Panc1 (cell line): ENCODE measurements around the gene SRRM4. TPM values are rescaled to one million over a fixed set of nuclear protein-coding genes. Genes with fewer than 3 reads are reported as not detected.

ENCODE experiments used
- ATAC-seq: fragments of 200-7000 bp; cut with Tn5 transposase; 2 replicates; pipeline ENCODE4 v1.9.1; 2020; ENCODE audit warnings: mild to moderate bottlenecking, moderate library complexity
- BruUV-seq: library from RNA; stranded (reverse); fragments of 400-500 nt; replicated peaks from 2 replicates; lab custom pipeline; 2021; lab: Mats Ljungman, UMichigan
- CTCF ChIA-PET: fragments of 300-600 bp; sonication (Branson Sonifier 250); formaldehyde crosslinking; loops from one replicate; lab custom pipeline; 2022; ENCODE audit warnings: antibody characterized with exemption; lab: Charles Lee
- POLR2A ChIA-PET: fragments of 300-600 bp; sonication (Branson Sonifier 250); formaldehyde crosslinking; loops from one replicate; lab custom pipeline; 2022; ENCODE audit warnings: antibody characterized with exemption; lab: Charles Lee
- DNase-seq: peaks from one replicate; pipeline ENCODE4 v3.0.0-alpha.2; 2010; ENCODE audit warnings: low read depth, low spot score
- H3K27ac ChIP-seq: 2 replicates; pipeline ENCODE4 v1.5.1; 2011; ENCODE audit warnings: mild to moderate bottlenecking, low read length, inconsistent platforms
- H3K27me3 ChIP-seq: fragments of 200-500 bp; sonication (Bioruptor generic); 2 replicates; pipeline ENCODE4 v1.6.0; 2014; ENCODE audit warnings: low read length, inconsistent platforms; ENCODE audit not compliant: control insufficient read depth, insufficient read depth
- H3K36me3 ChIP-seq: fragments of 200-500 bp; sonication (Bioruptor generic); 2 replicates; pipeline ENCODE4 v1.5.1; 2014; ENCODE audit warnings: inconsistent platforms, mild to moderate bottlenecking, low read length, moderate library complexity; ENCODE audit not compliant: control insufficient read depth, insufficient read depth
- H3K4me1 ChIP-seq: 2 replicates; pipeline ENCODE4 v1.5.1; 2011; ENCODE audit warnings: inconsistent platforms, mild to moderate bottlenecking, low read length, moderate library complexity; ENCODE audit not compliant: control insufficient read depth, insufficient read depth
- H3K4me3 ChIP-seq, 2 experiments: 2 replicates each; pipeline ENCODE4 v1.5.1; 2011 to 2012; ENCODE audit warnings: low read depth in 2 of 2, low read length in 2 of 2, mild to moderate bottlenecking in 2 of 2, inconsistent platforms in 1 of 2, moderate library complexity in 1 of 2
- H3K9me3 ChIP-seq: fragments of 200-500 bp; sonication (Bioruptor generic); 2 replicates; pipeline ENCODE4 v1.5.1; 2014; ENCODE audit warnings: low read depth, mild to moderate bottlenecking, inconsistent platforms, low read length, moderate library complexity; ENCODE audit not compliant: control insufficient read depth, insufficient read depth
- CTCF ChIP-seq: fragments of 450-650 bp; IDR thresholded peaks from 2 replicates; pipeline ENCODE4 v1.5.1; 2017; ENCODE audit warnings: mild to moderate bottlenecking
- POLR2AphosphoS5 ChIP-seq: IDR thresholded peaks from 2 replicates; pipeline ENCODE4 v1.6.1; 2012; ENCODE audit warnings: mild to moderate bottlenecking, low read depth, low read length, moderate library complexity
- REST ChIP-seq, 2 experiments: IDR thresholded peaks; 2 replicates each; pipeline ENCODE4 v1.6.1; 2011 to 2012; ENCODE audit warnings: low read depth in 2 of 2, control low read depth in 1 of 2, low read length in 1 of 2, mild to moderate bottlenecking in 1 of 2, moderate library complexity in 1 of 2; ENCODE audit not compliant: insufficient read depth in 1 of 2
- SIN3A ChIP-seq: IDR thresholded peaks from 2 replicates; pipeline ENCODE4 v1.6.1; 2012; ENCODE audit warnings: low read depth, mild to moderate bottlenecking, low read length, moderate library complexity, borderline replicate concordance; ENCODE audit not compliant: insufficient read depth
- TCF7L2 ChIP-seq: IDR thresholded peaks from 2 replicates; pipeline ENCODE4 v1.6.1; 2011; ENCODE audit warnings: mild to moderate bottlenecking, low read depth, low read length, inconsistent platforms
- in situ Hi-C: cut with HindIII; loops from 2 replicates; pipeline ENCODE4 v1.10.0; 2016; ENCODE audit warnings: low sequenced_read_pairs, low pct_unique_long_range_greater_than_20kb
- intact Hi-C: fragments of 100-400 bp; cut with micrococcal nuclease; formaldehyde crosslinking; loops from one replicate; pipeline ENCODE4 v1.10.0; 2022; ENCODE audit not compliant: unreplicated experiment
- total RNA-seq: library from RNA; stranded (reverse); gene quantifications from one replicate; pipeline ENCODE4 v1.2.1, GENCODE V29; 2021; ENCODE audit not compliant: unreplicated experiment

Gene SRRM4
- total RNA-seq, 1 experiment from 2014 or later, result not detected

DNA sequence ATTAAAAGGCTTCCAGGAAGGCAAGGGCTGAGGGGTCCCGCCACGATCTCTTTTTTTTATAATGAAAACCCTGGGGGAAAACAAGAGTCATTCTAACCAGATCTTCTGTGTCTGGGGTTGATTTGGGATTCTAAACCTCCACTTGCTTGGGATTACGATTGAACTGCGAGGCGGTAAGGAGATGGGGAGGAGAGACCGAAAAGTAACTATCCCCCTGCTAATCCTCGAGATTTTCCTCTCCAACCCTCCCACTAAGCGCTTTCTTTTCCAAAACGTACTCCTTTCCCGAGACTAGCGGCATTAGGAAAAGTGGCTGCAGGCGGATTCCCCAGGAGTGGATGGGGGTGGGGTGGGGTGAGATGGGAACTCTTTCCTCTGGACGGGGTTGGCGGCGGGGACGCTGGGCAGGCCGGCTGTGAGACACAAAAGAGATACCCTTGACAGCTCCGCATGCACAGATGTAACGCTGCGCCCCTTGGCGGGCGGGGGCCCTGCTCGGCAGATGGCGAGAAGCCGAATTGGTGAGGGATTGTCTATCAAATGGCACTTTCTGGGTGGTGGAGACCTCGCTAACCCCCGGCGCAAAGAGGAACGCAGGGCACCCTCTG, 830 bp upstream of the SRRM4 start:
- H3K27ac ChIP-seq, result no peak overlapping the region
- ChIA-PET CTCF (no interaction called here), POLR2A (no interaction called here)
- no peaks in the 10 kb centered on the region; the same call in 1 of the 2 replicates for H3K27me3 ChIP-seq
- H3K36me3 ChIP-seq, result no peaks in the 10 kb centered on the region
- ATAC-seq, result no peak
- DNase-seq, result no peak
- TF ChIP-seq REST (IDR thresholded peaks at IDR 0.05; ENCODE audit: insufficient read depth in 1 of 2, low read depth in 2 of 2, low read length in 1 of 2), result no peak
- TF ChIP-seq SIN3A, result no peak
- TF ChIP-seq CTCF, result no peak
- no peak for TF ChIP-seq TCF7L2
- no peak for TF ChIP-seq POLR2AphosphoS5
- H3K4me3 ChIP-seq, result no peak overlapping the region
- in situ Hi-C loops, result no loop called here
- no peaks in the 10 kb centered on the region for H3K9me3 ChIP-seq
- BruUV-seq, result no TSS peak
- intact Hi-C loops, result no loop called here
- H3K4me1 ChIP-seq, result no peaks in the 10 kb centered on the region

DNA sequence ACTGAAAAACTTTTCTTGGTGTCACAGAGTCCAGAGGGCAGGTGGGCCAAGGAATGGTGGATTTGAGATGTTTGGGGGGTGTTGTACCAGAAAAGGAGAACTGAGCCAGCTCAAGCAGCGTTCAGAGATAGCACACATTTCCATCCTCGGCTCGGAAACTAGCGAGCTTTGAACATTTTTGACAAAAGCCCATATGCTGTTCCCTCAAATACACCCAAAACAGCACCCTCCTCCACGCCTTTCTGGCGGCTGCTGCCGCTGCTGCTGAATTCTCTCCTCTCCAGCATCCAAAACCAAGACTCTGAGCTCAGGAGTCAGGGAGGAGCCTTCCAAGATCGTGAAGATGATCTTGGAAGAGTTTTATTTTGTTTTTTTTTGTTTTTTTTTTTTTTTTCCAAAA, 961 bp downstream of the SRRM4 start:
- H3K27me3 ChIP-seq, result peaks cover 6% of the 10 kb centered on the region
- intact Hi-C loops (no loop called here), in situ Hi-C loops (no loop called here)
- H3K4me1 ChIP-seq, result no peaks in the 10 kb centered on the region
- no peak for TF ChIP-seq POLR2AphosphoS5
- no peak for TF ChIP-seq TCF7L2
- no peak for TF ChIP-seq CTCF
- TF ChIP-seq SIN3A, result no peak
- TF ChIP-seq REST (IDR thresholded peaks at IDR 0.05; ENCODE audit: insufficient read depth in 1 of 2, low read depth in 2 of 2, low read length in 1 of 2), result no peak
- H3K9me3 ChIP-seq, result no peaks in the 10 kb centered on the region
- no peak overlapping the region for H3K4me3 ChIP-seq
- DNase-seq (no peak), ATAC-seq (no peak)
- H3K27ac ChIP-seq, result no peak overlapping the region
- no TSS peak for BruUV-seq
- CTCF ChIA-PET, result no interaction called here
- POLR2A ChIA-PET, result no interaction called here
- no peaks in the 10 kb centered on the region for H3K36me3 ChIP-seq
